PC-9 (cell line): ENCODE measurements around the gene IL16.

Experiments used
- CTCF ChIP-seq: fragments of 200-600 bp; sonication (generic); conservative IDR thresholded peaks from 2 replicates; pipeline ENCODE4 v1.6.1; 2017; ENCODE audit warnings: mixed run types, antibody characterized with exemption, mild to moderate bottlenecking, moderate library complexity
- EZH2 ChIP-seq: fragments of 200-600 bp; sonication (generic); IDR thresholded peaks from 2 replicates; pipeline ENCODE4 v1.8.0; 2017; ENCODE audit warnings: antibody characterized with exemption, low read depth

DNA sequence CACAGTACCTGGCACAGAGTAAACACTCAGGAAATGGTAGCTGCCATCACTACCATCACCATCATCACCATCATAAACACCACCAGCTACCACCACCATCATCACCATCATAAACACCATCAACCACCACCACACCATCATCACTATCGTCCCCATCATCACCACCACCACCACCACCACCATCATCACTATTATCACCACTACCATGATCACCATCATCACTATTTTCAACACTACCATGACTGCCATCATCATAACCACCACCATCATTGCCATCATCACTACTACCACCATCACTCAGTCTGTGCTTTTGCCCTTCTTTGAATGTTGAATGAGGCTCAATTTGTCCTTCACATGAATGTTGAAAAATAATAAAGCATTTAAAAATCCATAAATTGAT lies 21.2 kb upstream of the IL16 start:
- TF ChIP-seq CTCF (no peak), EZH2 (no peak)
